Activated CD4-positive, alpha-beta T cell treated with anti-CD3 and anti-CD28 coated beads, Interleukin-2, amount 10 ng/mL, durations not matched to agents 7 days and 5 days (primary cell): ENCODE results near the gene PCDHA13. TPM values are rescaled to one million over a fixed set of nuclear protein-coding genes. Genes with fewer than 3 reads are reported as not detected.
A peak's percentile ranks its signal among the peaks of the same experiment; 100 is the strongest.

ENCODE experiments used
- CTCF ChIA-PET: fragments of 350-600 bp; sonication (Branson Sonifier 250); formaldehyde crosslinking; loops from one replicate; lab custom pipeline; 2021; ENCODE audit warnings: antibody characterized with exemption; lab: Charles Lee
- POLR2A ChIA-PET: fragments of 350-600 bp; sonication (Branson Sonifier 250); formaldehyde crosslinking; loops from one replicate; lab custom pipeline; 2021; ENCODE audit warnings: antibody characterized with exemption; lab: Charles Lee
- DNase-seq: peaks from one replicate; pipeline ENCODE4 v3.0.0-alpha.2; 2020
- H3K27ac Mint-ChIP-seq: one replicate; pipeline ENCODE4 v1.8.0; 2021; ENCODE audit warnings: mild to moderate bottlenecking, moderate library complexity, mixed read lengths
- H3K27me3 Mint-ChIP-seq: one replicate; pipeline ENCODE4 v1.8.0; 2021; ENCODE audit warnings: mixed read lengths
- H3K36me3 Mint-ChIP-seq: one replicate; pipeline ENCODE4 v1.8.0; 2021; ENCODE audit warnings: low read depth, mixed read lengths
- H3K4me1 Mint-ChIP-seq: one replicate; pipeline ENCODE4 v1.8.0; 2021; ENCODE audit warnings: mixed read lengths
- H3K4me3 Mint-ChIP-seq: one replicate; pipeline ENCODE4 v1.8.0; 2021; ENCODE audit warnings: mild to moderate bottlenecking, moderate library complexity, mixed read lengths
- H3K9me3 Mint-ChIP-seq: one replicate; pipeline ENCODE4 v1.8.0; 2021; ENCODE audit warnings: mixed read lengths
- total RNA-seq, 2 experiments: library from RNA; stranded (reverse); gene quantifications; one replicate each; pipeline ENCODE4 v1.2.3, GENCODE V29; 2021

Gene PCDHA13
- total RNA-seq, 2 experiments from 2014 or later = not detected

DNA sequence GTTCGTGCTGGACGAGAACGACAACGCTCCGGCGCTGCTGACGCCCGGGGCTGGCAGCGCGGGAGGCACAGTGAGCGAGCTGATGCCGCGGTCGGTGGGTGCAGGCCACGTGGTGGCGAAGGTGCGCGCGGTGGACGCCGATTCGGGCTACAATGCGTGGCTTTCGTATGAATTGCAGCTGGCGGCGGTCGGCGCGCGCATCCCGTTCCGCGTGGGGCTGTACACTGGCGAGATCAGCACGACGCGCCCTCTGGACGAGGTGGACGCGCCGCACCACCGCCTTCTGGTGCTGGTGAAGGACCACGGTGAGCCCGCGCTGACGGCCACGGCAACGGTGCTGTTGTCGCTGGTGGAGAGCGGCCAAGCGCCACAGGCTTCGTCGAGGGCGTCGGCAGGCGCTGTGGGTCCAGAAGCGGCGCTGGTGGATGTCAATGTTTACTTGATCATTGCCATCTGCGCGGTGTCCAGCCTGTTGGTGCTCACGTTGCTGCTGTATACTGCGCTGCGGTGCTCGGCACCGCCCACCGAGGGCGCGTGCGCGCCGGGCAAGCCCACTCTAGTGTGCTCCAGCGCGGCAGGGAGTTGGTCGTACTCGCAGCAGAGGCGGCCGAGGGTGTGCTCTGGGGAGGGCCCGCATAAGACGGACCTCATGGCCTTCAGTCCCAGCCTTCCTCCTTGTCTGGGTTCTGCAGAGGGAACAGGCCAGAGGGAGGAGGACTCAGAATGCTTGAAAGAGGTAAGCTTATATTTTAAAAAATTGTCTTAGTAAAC is 2.2 kb downstream of the PCDHA13 start:
- POLR2A ChIA-PET = no interaction called here
- H3K9me3 Mint-ChIP-seq = peaks cover 16% of the 10 kb centered on the region
- no peak overlapping the region for H3K4me3 Mint-ChIP-seq
- H3K27me3 Mint-ChIP-seq = peaks cover 4% of the 10 kb centered on the region
- no peaks in the 10 kb centered on the region for H3K36me3 Mint-ChIP-seq
- no peak for DNase-seq
- H3K4me1 Mint-ChIP-seq = no peaks in the 10 kb centered on the region
- CTCF ChIA-PET = interaction anchor here (0.7 kb wide), 1 partner anchor 516 kb away, joined by 3 read pairs; no protein-coding TSS in a partner anchor
- H3K27ac Mint-ChIP-seq = no peak overlapping the region

DNA sequence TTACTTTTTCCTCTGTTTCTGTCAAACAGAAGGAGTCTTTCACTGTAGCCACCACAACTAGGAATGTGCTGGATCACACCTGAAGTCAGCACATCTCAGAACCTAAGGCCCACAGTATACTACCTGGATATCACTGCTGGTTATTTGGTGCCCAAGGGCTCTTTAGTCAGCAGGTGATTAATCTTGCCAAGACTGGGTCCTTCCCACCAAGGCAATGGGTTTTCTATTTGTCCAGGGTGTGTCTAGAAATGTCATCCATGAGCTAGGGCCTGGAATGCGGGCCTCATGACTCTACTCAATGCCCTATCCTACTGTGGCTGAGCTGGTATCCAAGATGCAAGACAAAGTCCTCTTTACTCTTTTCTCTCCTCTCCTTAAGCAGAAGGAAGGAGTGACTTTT is 34.4 kb downstream of the PCDHA13 start:
- POLR2A ChIA-PET = no interaction called here
- Mint-ChIP-seq H3K36me3 (no peaks in the 10 kb centered on the region), H3K4me1 (no peaks in the 10 kb centered on the region), H3K4me3 (no peak overlapping the region), H3K27me3 (no peaks in the 10 kb centered on the region), H3K9me3 (peaks cover 6% of the 10 kb centered on the region), H3K27ac (no peak overlapping the region)
- CTCF ChIA-PET = no interaction called here
- no peak for DNase-seq

DNA sequence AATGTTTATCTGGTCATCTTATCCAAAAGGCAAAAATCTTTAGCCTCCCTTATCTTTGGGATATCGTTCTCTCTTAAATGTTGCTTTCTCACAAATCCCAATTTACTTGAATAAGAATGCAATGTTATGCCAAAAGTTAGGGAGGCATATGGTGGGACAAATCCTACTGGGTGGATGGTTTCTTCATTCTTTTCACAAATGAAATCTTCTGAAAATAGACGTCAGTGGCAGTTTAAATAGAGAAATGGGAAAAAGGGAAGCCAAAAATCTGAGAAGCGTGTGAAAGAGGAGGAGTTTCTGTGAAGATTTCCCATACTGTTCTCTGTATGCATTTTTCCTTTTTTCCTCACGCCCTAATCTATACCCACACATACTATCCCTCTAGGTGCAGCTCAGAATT is 41.7 kb downstream of the PCDHA13 start:
- POLR2A ChIA-PET = no interaction called here

DNA sequence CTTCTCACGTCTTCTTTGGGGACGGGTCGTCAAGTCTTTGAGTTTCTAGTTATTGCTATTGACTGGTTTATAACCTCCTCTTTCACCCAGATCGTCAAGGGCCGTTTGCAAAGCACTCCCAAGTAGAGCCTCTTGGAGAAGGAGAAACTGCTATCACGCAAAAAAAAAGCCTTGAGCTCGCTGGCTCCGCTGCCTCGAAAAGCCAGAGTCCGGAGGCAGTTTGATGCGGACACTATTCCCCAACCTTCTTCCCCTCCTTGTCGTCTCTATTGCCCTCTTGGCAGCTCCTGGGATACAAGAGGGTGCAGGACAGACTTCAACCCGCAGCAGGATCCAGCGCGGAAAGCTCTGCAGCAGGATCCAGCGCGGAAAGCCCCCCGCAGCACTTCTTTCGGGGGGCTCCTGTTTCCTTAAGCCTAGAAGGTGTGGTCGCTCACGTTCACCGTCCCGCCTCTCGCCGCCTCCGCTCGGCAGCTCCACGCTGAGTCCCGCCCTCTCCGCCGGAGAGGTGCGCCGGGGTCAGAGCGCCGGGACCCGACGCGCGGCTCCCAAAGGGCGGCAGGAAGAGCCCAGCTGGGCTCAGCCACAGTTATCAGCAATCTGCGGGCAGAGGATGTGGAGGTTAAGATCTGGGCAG is 44.0 kb downstream of the PCDHA13 start, which contains the start of gene PCDHAC1:
Gene PCDHAC1, plus strand, starts transcription at position 494 of the 637 bp plus-strand sequence. CDS start 594 bp downstream, outside the sequence.
- H3K27ac Mint-ChIP-seq = peak within 1 kb of the TSS; percentile 54
- peaks cover 4% of the 10 kb centered on the region for H3K36me3 Mint-ChIP-seq
- H3K27me3 Mint-ChIP-seq = peaks cover 34% of the 10 kb centered on the region
- H3K9me3 Mint-ChIP-seq = peaks cover 3% of the 10 kb centered on the region
- ChIA-PET CTCF (no interaction called here), POLR2A (no interaction called here)
- DNase-seq = no peak
- peak within 1 kb of the TSS; percentile 34 for H3K4me3 Mint-ChIP-seq
- H3K4me1 Mint-ChIP-seq = peaks cover 1% of the 10 kb centered on the region

More for the DNA sequence above, 41.7 kb downstream of the PCDHA13 start:
- Mint-ChIP-seq H3K4me3 (no peak overlapping the region), H3K4me1 (peaks cover 1% of the 10 kb centered on the region), H3K27me3 (peaks cover 33% of the 10 kb centered on the region), H3K9me3 (peaks cover 3% of the 10 kb centered on the region), H3K36me3 (peaks cover 4% of the 10 kb centered on the region), H3K27ac (no peak overlapping the region)
- DNase-seq = no peak
- CTCF ChIA-PET = no interaction called here

DNA sequence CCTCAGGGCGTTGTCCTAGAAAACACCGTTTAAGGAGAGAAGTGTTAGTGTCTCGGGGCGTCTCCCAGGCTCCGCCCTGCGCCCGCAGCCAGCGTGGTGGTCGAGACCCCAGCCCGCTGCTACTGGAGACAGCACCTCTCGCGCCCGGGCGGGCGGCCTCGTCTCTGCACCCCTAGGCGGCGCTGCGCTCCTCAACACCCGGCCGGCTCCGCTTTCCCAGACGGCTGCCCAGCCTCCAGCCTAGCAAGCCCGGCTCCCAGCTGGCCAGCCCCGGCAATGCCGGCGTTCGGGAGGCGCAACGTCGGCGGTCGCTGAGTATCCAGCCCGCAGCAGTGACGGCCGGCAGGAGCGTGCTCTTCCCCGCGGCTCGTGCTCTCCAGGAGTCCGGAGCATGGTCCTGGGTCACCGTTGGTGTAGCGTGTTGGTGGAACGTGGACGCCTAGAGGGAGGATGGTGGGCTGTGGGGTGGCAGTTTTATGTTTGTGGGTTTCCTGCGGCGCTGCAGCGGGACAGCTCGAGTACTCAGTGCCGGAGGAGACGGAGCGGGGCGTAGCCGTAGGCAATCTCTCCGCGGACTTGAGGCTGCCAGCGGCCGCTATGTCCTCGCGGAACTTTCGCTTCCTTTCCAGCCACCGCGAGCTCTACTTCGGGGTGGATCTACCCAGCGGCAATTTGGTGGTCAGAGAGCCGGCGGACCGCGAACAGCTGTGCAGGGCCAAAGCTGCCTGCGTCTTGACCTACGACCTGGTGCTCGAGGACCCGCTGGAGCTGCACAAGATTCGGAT is 44.7 kb downstream of the PCDHA13 start:
- Mint-ChIP-seq H3K36me3 (peaks cover 4% of the 10 kb centered on the region), H3K4me1 (peaks cover 1% of the 10 kb centered on the region), H3K27ac (peak overlapping the region; percentile 13), H3K27me3 (peaks cover 34% of the 10 kb centered on the region), H3K9me3 (peaks cover 3% of the 10 kb centered on the region), H3K4me3 (peak overlapping the region; percentile 34)
- ChIA-PET POLR2A (no interaction called here), CTCF (no interaction called here)
- DNase-seq = no peak

DNA sequence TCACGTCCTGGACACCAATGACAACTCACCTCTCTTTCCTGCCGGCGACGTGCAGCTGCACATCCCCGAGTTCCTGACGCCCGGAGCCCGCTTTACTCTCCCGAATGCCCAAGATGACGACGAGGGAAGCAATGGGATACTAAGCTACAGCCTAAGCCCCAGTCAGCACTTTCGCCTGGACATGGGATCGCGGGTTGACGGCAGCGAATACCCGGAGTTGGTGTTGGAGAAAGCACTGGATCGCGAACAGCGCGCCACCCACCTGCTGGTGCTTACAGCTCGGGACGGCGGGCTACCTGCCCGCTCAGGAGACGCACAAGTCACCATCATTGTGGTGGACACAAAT is 45.3 kb downstream of the PCDHA13 start:
- ChIA-PET POLR2A (no interaction called here), CTCF (no interaction called here)
- peaks cover 3% of the 10 kb centered on the region for H3K9me3 Mint-ChIP-seq
- peaks cover 4% of the 10 kb centered on the region for H3K36me3 Mint-ChIP-seq
- peaks cover 1% of the 10 kb centered on the region for H3K4me1 Mint-ChIP-seq
- peak overlapping the region; percentile 34 for H3K4me3 Mint-ChIP-seq
- DNase-seq = no peak
- peak overlapping the region; percentile 13 for H3K27ac Mint-ChIP-seq
- H3K27me3 Mint-ChIP-seq = peaks cover 34% of the 10 kb centered on the region

Other genes starting within 250 kb of the PCDHA13 start
- gene CD14, start 248.9 kb upstream of the PCDHA13 start, total RNA-seq = under 1 TPM; 0.21 to 0.37 TPM
- 10 to 100 TPM; 33.5 to 38.8 TPM for gene TMCO6, start 242.7 kb upstream of the PCDHA13 start, total RNA-seq
- 10 to 100 TPM; 76.3 to 79.9 TPM for gene NDUFA2, start 234.5 kb upstream of the PCDHA13 start, total RNA-seq
- gene IK, start 234.3 kb upstream of the PCDHA13 start, total RNA-seq = 100 to 1,000 TPM; 121 to 161 TPM
- 10 to 100 TPM; 33.7 to 37.1 TPM for gene WDR55, start 217.2 kb upstream of the PCDHA13 start, total RNA-seq
- gene DND1, start 208.5 kb upstream of the PCDHA13 start, total RNA-seq = 1 to 10 TPM; 2.0 to 2.2 TPM
- 10 to 100 TPM; 71.5 to 76.5 TPM for gene HARS1, start 190.8 kb upstream of the PCDHA13 start, total RNA-seq
- 10 to 100 TPM; 32.7 to 34.2 TPM for gene HARS2, start 190.7 kb upstream of the PCDHA13 start, total RNA-seq
- gene ZMAT2, start 181.7 kb upstream of the PCDHA13 start, total RNA-seq = 10 to 100 TPM; 52.4 to 61.3 TPM
- not detected for gene PCDHA1, start 96.0 kb upstream of the PCDHA13 start, total RNA-seq
- not detected for gene PCDHA2, start 87.3 kb upstream of the PCDHA13 start, total RNA-seq
- not detected for gene PCDHA3, start 81.1 kb upstream of the PCDHA13 start, total RNA-seq
- gene PCDHA4, start 75.1 kb upstream of the PCDHA13 start, total RNA-seq = not detected
- gene PCDHA5, start 60.5 kb upstream of the PCDHA13 start, total RNA-seq = not detected
- gene PCDHA6, start 54.2 kb upstream of the PCDHA13 start, total RNA-seq = not detected
- gene PCDHA7, start 47.9 kb upstream of the PCDHA13 start, total RNA-seq = not detected
- gene PCDHA8, start 40.9 kb upstream of the PCDHA13 start, total RNA-seq = not detected
- gene PCDHA9, start 33.7 kb upstream of the PCDHA13 start, total RNA-seq = not detected
- not detected for gene PCDHA10, start 26.2 kb upstream of the PCDHA13 start, total RNA-seq
- not detected for gene PCDHA11, start 13.2 kb upstream of the PCDHA13 start, total RNA-seq
- not detected for gene PCDHA12, start 6.8 kb upstream of the PCDHA13 start, total RNA-seq
- not detected for gene PCDHAC1, start 44.2 kb downstream of the PCDHA13 start, total RNA-seq
- not detected for gene PCDHAC2, start 84.4 kb downstream of the PCDHA13 start, total RNA-seq
- not detected for gene PCDHB1, start 169.2 kb downstream of the PCDHA13 start, total RNA-seq
- gene PCDHB2, start 212.5 kb downstream of the PCDHA13 start, total RNA-seq = not detected
- gene PCDHB3, start 218.3 kb downstream of the PCDHA13 start, total RNA-seq = not detected
- gene PCDHB4, start 239.7 kb downstream of the PCDHA13 start, total RNA-seq = not detected